ENCODE data around the gene PARP4.
"Not testable (repeated sequence)": the region's sequence is repeated elsewhere in the genome, so short reads cannot be mapped to it uniquely, and the experiment has no call there.

Gene PARP4

DNA sequence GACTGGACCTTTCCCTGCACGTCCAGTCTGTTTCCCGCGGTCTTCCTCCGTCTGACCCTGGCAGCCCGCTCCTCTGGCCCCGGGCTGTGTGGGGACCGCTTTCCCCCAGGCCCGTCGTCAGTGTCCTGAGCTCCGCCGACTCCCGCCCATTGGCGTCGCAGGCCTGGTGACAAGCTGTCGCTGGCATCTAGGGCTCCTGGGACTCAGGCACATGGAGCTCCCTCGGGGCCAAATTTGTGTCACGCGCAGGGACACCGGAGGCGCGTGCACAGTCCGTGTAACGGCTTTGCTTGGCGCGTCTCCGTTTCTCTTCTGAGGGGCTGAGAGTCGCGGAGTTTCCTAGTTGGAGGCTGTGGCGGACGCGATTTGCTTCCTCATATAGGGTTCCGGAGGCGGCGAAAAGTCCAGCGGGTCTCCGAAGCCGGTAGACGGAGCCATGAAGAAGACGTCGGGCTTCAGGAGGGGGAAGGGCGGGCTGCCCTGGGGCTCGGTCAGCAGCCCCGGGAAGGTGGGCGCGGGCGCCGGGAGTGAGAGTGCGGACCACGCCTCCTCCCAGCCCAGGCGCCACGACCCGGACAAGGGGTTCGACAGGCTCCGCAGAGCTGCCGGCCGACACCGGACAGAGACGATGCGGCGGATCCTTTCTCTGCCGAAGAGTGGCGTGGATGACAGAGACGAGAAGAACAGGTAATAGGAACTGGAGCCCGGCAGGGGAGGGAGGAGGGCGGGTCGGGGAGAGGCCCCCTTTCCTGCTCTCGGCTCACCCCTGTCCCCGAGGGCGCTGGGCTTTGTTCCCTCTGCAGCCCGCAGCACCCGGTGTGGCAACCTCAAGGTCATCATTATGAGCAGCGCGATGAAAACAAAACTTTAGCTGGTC is 29.1 kb upstream of the PARP4 start:
- not testable (repeated sequence) for H3K4me3 ChIP-seq (ENCODE audit: insufficient read depth, low read length, poor library complexity, severe bottlenecking); H3K9me3 ChIP-seq (ENCODE audit: insufficient read depth, low read length); H3K27me3 ChIP-seq (ENCODE audit: low read length); H3K9ac ChIP-seq (ENCODE audit: low read length); H3K79me2 ChIP-seq (ENCODE audit: insufficient read depth, low read length); H3F3A ChIP-seq (ENCODE audit: insufficient read depth); H3K4me2 ChIP-seq (ENCODE audit: low read depth, low read length, poor library complexity, severe bottlenecking); H3K9me2 ChIP-seq (replicated peaks; ENCODE audit: insufficient read depth, low read length); H4K20me1 ChIP-seq (ENCODE audit: low read depth, low read length); H3K27ac ChIP-seq (ENCODE audit: low read depth, low read length); H3K36me3 ChIP-seq (ENCODE audit: low read length); H2AFZ ChIP-seq (ENCODE audit: low read depth, low read length, severe bottlenecking)

DNA sequence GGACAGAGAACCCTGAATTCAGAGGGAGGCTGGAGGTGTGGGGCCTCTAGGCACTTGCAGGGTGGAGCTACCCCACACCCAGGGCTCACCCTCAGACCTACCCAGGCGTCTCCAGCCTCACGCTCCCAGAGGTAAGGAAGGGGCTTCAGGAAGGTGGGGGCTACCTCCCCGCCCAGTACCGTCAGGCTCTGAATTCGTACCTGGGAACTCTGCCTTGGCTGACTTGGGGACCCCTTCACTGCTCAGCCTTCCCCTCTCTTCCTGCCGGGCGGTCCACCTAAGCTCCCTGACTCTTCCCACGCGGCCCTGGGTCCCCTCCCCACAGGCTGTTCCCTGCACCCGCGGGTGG is 28.5 kb upstream of the PARP4 start:
- H3K9me2 ChIP-seq (replicated peaks; ENCODE audit: insufficient read depth, low read length) = no peaks in the 10 kb centered on the region
- no peak overlapping the region for H3K9ac ChIP-seq (ENCODE audit: low read length)
- no peaks in the 10 kb centered on the region for H3K79me2 ChIP-seq (ENCODE audit: insufficient read depth, low read length)
- H3F3A ChIP-seq (ENCODE audit: insufficient read depth) = no peaks in the 10 kb centered on the region
- H2AFZ ChIP-seq (ENCODE audit: low read depth, low read length, severe bottlenecking) = no peak overlapping the region
- H3K27ac ChIP-seq (ENCODE audit: low read depth, low read length) = no peak overlapping the region
- H3K36me3 ChIP-seq (ENCODE audit: low read length) = no peaks in the 10 kb centered on the region
- no peak overlapping the region for H3K4me3 ChIP-seq (ENCODE audit: insufficient read depth, low read length, poor library complexity, severe bottlenecking)
- TF ChIP-seq EZH2phosphoT487 (conservative IDR thresholded peaks at IDR 0.05; ENCODE audit: low read length) = no peak
- TF ChIP-seq, protein P1, sequence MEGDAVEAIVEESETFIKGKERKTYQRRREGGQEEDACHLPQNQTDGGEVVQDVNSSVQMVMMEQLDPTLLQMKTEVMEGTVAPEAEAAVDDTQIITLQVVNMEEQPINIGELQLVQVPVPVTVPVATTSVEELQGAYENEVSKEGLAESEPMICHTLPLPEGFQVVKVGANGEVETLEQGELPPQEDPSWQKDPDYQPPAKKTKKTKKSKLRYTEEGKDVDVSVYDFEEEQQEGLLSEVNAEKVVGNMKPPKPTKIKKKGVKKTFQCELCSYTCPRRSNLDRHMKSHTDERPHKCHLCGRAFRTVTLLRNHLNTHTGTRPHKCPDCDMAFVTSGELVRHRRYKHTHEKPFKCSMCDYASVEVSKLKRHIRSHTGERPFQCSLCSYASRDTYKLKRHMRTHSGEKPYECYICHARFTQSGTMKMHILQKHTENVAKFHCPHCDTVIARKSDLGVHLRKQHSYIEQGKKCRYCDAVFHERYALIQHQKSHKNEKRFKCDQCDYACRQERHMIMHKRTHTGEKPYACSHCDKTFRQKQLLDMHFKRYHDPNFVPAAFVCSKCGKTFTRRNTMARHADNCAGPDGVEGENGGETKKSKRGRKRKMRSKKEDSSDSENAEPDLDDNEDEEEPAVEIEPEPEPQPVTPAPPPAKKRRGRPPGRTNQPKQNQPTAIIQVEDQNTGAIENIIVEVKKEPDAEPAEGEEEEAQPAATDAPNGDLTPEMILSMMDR (IDR thresholded peaks at IDR 0.05; ENCODE audit: insufficient read depth, low read length, poor library complexity, severe bottlenecking) = no peak
- no peaks in the 10 kb centered on the region for H3K9me3 ChIP-seq (ENCODE audit: insufficient read depth, low read length)
- no peaks in the 10 kb centered on the region for H3K27me3 ChIP-seq (ENCODE audit: low read length)
- H4K20me1 ChIP-seq (ENCODE audit: low read depth, low read length) = no peaks in the 10 kb centered on the region; the same call in 1 of the 2 replicates
- H3K4me2 ChIP-seq (ENCODE audit: low read depth, low read length, poor library complexity, severe bottlenecking) = no peak overlapping the region

DNA sequence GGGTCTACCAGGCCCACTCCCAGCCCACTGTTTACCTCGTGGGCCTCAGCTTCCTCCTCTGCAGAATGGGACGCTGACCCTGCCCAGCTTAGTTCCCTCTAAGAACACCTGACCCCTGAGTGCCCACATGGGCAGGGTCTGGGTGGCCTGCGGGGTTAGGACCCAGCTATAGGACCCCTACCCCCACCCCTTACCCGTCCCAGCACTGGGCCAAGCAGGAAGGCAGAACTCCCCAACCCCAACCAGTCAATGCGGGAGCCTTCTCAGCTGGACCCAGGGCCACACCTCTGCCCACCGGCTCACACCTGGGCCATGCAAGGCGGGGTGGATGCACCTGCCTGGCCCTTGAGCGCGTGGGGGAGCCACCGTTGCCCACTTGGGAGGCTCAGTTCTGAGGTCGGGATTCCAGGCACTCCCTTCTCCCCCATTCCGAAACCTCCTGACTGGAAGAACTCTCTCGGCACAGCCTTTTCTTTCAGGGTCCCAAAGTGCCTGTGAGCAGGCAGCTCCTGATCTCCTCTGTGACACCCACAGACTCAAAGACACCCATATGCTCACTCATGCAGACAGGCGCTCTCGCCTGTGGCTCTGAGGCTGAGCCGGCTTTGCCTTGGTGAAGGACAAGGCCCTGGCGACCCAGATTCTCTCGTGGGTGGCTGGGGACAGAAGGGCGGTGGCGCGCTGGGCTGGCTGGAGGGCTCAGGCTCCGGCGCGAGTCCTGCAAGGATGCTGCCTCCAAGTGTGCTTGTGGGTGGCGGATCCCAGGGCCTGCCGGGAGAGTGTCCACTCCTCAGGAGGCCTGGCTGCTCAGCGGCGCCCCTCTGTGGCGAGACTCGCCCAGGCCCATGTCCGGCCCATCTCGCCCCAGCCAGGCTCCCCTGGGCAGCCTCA is 27.9 kb upstream of the PARP4 start:
- no peaks in the 10 kb centered on the region for H3K9me3 ChIP-seq (ENCODE audit: insufficient read depth, low read length)
- no peaks in the 10 kb centered on the region for H3F3A ChIP-seq (ENCODE audit: insufficient read depth)
- no peaks in the 10 kb centered on the region; the same call in 1 of the 2 replicates for H4K20me1 ChIP-seq (ENCODE audit: low read depth, low read length)
- no peaks in the 10 kb centered on the region for H3K79me2 ChIP-seq (ENCODE audit: insufficient read depth, low read length)
- H3K9me2 ChIP-seq (replicated peaks; ENCODE audit: insufficient read depth, low read length) = no peaks in the 10 kb centered on the region
- no peak overlapping the region for H2AFZ ChIP-seq (ENCODE audit: low read depth, low read length, severe bottlenecking)
- no peak overlapping the region for H3K4me2 ChIP-seq (ENCODE audit: low read depth, low read length, poor library complexity, severe bottlenecking)
- H3K9ac ChIP-seq (ENCODE audit: low read length) = no peak overlapping the region
- H3K27ac ChIP-seq (ENCODE audit: low read depth, low read length) = no peak overlapping the region
- TF ChIP-seq EZH2phosphoT487 (conservative IDR thresholded peaks at IDR 0.05; ENCODE audit: low read length) = no peak
- TF ChIP-seq, protein P1 (IDR thresholded peaks at IDR 0.05; ENCODE audit: insufficient read depth, low read length, poor library complexity, severe bottlenecking) = no peak
- no peak overlapping the region for H3K4me3 ChIP-seq (ENCODE audit: insufficient read depth, low read length, poor library complexity, severe bottlenecking)
- H3K27me3 ChIP-seq (ENCODE audit: low read length) = no peaks in the 10 kb centered on the region
- H3K36me3 ChIP-seq (ENCODE audit: low read length) = no peaks in the 10 kb centered on the region
